ENCODE measurements around the gene FFAR3.

FFAR3 gene

DNA sequence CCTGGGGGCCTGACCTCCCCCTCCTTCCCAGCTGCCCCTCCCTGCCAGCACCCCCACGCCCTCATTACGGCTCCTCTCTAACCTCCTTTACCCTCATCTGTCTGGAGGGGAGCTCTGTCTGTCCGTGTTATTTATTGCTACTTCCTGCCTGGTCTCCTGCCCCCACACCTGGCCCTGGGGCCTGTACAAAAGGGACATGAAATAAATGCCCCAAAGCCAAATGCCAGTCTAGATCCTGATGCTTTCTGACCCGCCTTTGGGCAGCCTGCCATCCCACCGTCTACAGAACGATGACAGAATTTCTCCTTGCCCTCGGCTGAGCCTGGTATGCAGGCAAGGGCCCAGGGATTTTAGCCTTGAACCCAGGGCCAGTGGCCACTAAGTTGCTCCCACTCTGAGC lies 44.7 kb upstream of the FFAR3 start:
- H3K36me3 ChIP-seq (ENCODE audit: insufficient read depth, insufficient read length, low read length), result no peaks in the 10 kb centered on the region
- TF ChIP-seq ZNF274 (IDR thresholded peaks at IDR 0.05; ENCODE audit: low read depth, low read length) (no peak), SUZ12 (IDR thresholded peaks at IDR 0.05; ENCODE audit: extremely low read depth, insufficient read depth, insufficient read length) (no peak), YY1 (IDR thresholded peaks at IDR 0.05; ENCODE audit: insufficient read depth, insufficient read length) (no peak)
- H3K4me3 ChIP-seq (ENCODE audit: insufficient read length, low read depth), result no peak overlapping the region
- peaks cover 12% of the 10 kb centered on the region for H3K4me1 ChIP-seq (ENCODE audit: insufficient read depth, insufficient read length)
- DNase-seq (ENCODE audit: low read depth, low spot score), result no peak
- no peaks in the 10 kb centered on the region for H3K27me3 ChIP-seq (ENCODE audit: insufficient read depth, insufficient read length)
- no peak overlapping the region for H3K9ac ChIP-seq (ENCODE audit: insufficient read length, low read depth)
- H3K9me3 ChIP-seq (ENCODE audit: insufficient read depth, low read length), result no peaks in the 10 kb centered on the region

DNA sequence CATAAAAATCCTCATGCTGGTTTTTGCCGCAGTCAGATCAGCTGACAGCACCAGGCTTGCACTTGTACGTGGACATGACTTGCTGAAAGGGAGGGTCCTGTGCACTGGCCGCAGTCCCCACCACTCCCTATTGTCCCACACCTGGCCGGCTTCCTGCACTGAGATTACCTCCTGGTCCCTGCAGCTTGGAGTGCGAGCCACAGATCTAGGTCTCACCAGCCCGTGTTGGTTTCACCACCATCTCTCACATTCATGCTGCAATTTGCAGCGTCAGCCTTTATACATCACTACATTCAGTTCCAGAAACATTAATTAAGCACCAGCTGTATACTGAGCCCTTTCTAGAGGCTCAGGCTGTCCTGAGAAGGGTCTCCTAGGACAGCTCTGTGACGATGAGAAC lies 44.2 kb upstream of the FFAR3 start:
- no peak for DNase-seq (ENCODE audit: low read depth, low spot score)
- Histone ChIP-seq H3K9ac (ENCODE audit: insufficient read length, low read depth) (no peak overlapping the region), H3K9me3 (ENCODE audit: insufficient read depth, low read length) (no peaks in the 10 kb centered on the region), H3K36me3 (ENCODE audit: insufficient read depth, insufficient read length, low read length) (no peaks in the 10 kb centered on the region), H3K4me1 (ENCODE audit: insufficient read depth, insufficient read length) (peaks cover 13% of the 10 kb centered on the region), H3K27me3 (ENCODE audit: insufficient read depth, insufficient read length) (no peaks in the 10 kb centered on the region), H3K4me3 (ENCODE audit: insufficient read length, low read depth) (no peak overlapping the region)
- TF ChIP-seq SUZ12 (IDR thresholded peaks at IDR 0.05; ENCODE audit: extremely low read depth, insufficient read depth, insufficient read length) (no peak), YY1 (IDR thresholded peaks at IDR 0.05; ENCODE audit: insufficient read depth, insufficient read length) (no peak), ZNF274 (IDR thresholded peaks at IDR 0.05; ENCODE audit: low read depth, low read length) (no peak)

DNA sequence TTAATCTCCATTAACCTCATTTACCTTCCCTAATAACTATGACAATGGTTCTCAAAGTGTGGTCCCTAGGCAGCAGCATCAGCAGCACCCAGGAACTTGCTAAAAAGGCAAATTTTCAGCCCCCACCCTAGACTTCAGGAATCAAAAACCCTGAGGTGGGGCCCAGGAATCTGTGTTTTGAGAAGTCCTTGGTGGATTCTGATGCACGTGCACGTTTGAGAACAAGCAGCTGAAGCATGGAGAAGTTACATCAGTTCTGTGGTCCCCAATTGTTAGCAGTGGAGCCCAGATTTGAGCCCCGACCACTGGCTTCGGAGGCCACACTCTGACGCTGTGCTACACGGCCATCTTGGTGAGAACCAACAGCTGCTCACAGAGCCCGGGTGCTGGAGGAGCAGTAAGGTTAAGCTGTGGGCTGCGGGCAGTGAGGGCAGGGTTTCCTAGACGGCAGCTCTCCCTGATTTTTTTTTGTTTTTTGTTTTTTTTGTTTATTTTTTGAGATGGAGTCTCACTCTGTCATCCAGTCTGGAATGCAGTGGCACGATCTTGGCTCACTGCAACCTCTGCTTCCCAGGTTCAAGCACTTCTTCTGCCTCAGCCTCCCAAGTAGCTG lies 43.3 kb upstream of the FFAR3 start:
- TF ChIP-seq SUZ12 (IDR thresholded peaks at IDR 0.05; ENCODE audit: extremely low read depth, insufficient read depth, insufficient read length) (no peak), ZNF274 (IDR thresholded peaks at IDR 0.05; ENCODE audit: low read depth, low read length) (no peak), YY1 (IDR thresholded peaks at IDR 0.05; ENCODE audit: insufficient read depth, insufficient read length) (no peak)
- H3K9me3 ChIP-seq (ENCODE audit: insufficient read depth, low read length), result no peaks in the 10 kb centered on the region
- H3K4me3 ChIP-seq (ENCODE audit: insufficient read length, low read depth), result no peak overlapping the region
- H3K27me3 ChIP-seq (ENCODE audit: insufficient read depth, insufficient read length), result no peaks in the 10 kb centered on the region
- no peaks in the 10 kb centered on the region for H3K36me3 ChIP-seq (ENCODE audit: insufficient read depth, insufficient read length, low read length)
- DNase-seq (ENCODE audit: low read depth, low spot score), result no peak
- no peak overlapping the region for H3K9ac ChIP-seq (ENCODE audit: insufficient read length, low read depth)
- peaks cover 10% of the 10 kb centered on the region for H3K4me1 ChIP-seq (ENCODE audit: insufficient read depth, insufficient read length)

DNA sequence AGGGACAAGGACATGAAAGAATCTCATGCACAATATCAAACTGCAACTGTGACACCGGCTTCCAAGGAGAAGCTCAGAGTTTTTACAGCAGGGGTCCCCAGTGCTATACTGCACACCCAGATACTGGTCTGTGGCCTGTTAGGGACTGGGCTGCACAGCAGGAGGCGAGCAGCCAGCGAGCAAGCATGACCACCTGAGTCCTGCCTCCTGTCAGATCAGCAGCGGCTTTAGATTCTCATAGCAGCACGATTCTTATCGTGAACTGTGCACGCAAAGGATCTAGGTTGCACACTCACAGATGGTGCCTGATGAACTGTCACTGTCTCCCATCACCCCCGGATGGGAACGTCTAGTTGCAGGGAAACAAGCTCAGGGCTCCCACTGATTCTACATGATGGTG lies 42.4 kb upstream of the FFAR3 start:
- Histone ChIP-seq H3K27me3 (ENCODE audit: insufficient read depth, insufficient read length) (no peaks in the 10 kb centered on the region), H3K36me3 (ENCODE audit: insufficient read depth, insufficient read length, low read length) (no peaks in the 10 kb centered on the region), H3K9ac (ENCODE audit: insufficient read length, low read depth) (no peak overlapping the region), H3K9me3 (ENCODE audit: insufficient read depth, low read length) (no peaks in the 10 kb centered on the region), H3K4me3 (ENCODE audit: insufficient read length, low read depth) (no peak overlapping the region), H3K4me1 (ENCODE audit: insufficient read depth, insufficient read length) (peaks cover 9% of the 10 kb centered on the region)
- no peak for DNase-seq (ENCODE audit: low read depth, low spot score)
- no peak for TF ChIP-seq SUZ12 (IDR thresholded peaks at IDR 0.05; ENCODE audit: extremely low read depth, insufficient read depth, insufficient read length)
- TF ChIP-seq YY1 (IDR thresholded peaks at IDR 0.05; ENCODE audit: insufficient read depth, insufficient read length), result no peak
- TF ChIP-seq ZNF274 (IDR thresholded peaks at IDR 0.05; ENCODE audit: low read depth, low read length), result no peak

DNA sequence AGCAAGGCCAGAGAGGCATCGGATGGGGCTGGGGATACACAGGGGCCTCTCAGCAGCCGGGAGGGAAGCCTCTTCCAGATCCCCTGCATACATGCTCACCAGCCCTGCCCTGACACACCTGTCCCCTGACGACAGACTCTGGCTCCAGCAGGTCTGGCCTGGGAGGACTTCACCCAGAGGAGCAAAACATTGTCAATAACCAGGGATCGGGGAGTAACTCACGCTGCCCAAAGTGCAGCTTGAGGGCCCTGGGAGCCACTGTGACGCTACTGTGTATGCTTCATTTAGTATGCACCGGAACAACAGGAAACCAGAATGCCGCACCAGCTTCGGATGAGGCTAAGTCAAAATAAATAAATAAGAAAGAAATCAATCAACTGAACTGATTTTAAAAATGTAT lies 41.7 kb upstream of the FFAR3 start:
- H3K27me3 ChIP-seq (ENCODE audit: insufficient read depth, insufficient read length), result no peaks in the 10 kb centered on the region
- H3K9ac ChIP-seq (ENCODE audit: insufficient read length, low read depth), result no peak overlapping the region
- no peak overlapping the region for H3K4me3 ChIP-seq (ENCODE audit: insufficient read length, low read depth)
- no peaks in the 10 kb centered on the region for H3K9me3 ChIP-seq (ENCODE audit: insufficient read depth, low read length)
- peaks cover 9% of the 10 kb centered on the region for H3K4me1 ChIP-seq (ENCODE audit: insufficient read depth, insufficient read length)
- no peaks in the 10 kb centered on the region for H3K36me3 ChIP-seq (ENCODE audit: insufficient read depth, insufficient read length, low read length)
- DNase-seq (ENCODE audit: low read depth, low spot score), result no peak
- TF ChIP-seq YY1 (IDR thresholded peaks at IDR 0.05; ENCODE audit: insufficient read depth, insufficient read length) (no peak), SUZ12 (IDR thresholded peaks at IDR 0.05; ENCODE audit: extremely low read depth, insufficient read depth, insufficient read length) (no peak), ZNF274 (IDR thresholded peaks at IDR 0.05; ENCODE audit: low read depth, low read length) (no peak)

DNA sequence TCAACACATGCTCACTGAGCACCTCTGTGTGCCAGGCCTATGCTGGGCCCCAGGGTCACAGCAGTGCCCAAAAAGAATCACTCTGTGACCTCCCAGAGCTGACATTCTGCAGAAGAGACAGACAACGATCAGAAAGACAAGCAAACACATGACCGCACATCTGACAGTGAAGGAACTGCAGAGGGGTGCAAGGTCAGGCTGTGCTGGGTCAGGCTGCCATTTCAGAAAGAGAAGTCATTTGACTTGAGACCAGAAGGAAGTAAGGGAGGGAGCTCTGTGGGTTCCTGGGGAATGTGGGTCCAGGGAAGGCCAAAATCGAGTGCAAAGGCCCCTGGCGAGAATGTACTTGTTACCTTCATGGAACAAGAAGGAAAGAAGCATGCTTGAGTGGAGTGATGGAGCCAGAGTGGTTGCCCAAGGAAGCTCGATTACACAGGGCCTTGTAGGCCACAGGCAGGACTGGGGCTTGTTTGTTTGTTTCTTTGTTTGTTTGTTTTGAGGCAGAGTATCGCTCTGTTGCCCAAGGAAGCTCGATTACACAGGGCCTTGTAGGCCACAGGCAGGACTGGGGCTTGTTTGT lies 40.7 kb upstream of the FFAR3 start:
- H3K4me1 ChIP-seq (ENCODE audit: insufficient read depth, insufficient read length), result peaks cover 5% of the 10 kb centered on the region
- no peak overlapping the region for H3K9ac ChIP-seq (ENCODE audit: insufficient read length, low read depth)
- DNase-seq (ENCODE audit: low read depth, low spot score), result no peak
- no peaks in the 10 kb centered on the region for H3K36me3 ChIP-seq (ENCODE audit: insufficient read depth, insufficient read length, low read length)
- H3K4me3 ChIP-seq (ENCODE audit: insufficient read length, low read depth), result no peak overlapping the region
- H3K27me3 ChIP-seq (ENCODE audit: insufficient read depth, insufficient read length), result no peaks in the 10 kb centered on the region
- TF ChIP-seq ZNF274 (IDR thresholded peaks at IDR 0.05; ENCODE audit: low read depth, low read length) (no peak), SUZ12 (IDR thresholded peaks at IDR 0.05; ENCODE audit: extremely low read depth, insufficient read depth, insufficient read length) (no peak), YY1 (IDR thresholded peaks at IDR 0.05; ENCODE audit: insufficient read depth, insufficient read length) (no peak)
- H3K9me3 ChIP-seq (ENCODE audit: insufficient read depth, low read length), result peaks cover 8% of the 10 kb centered on the region; the same call in 1 of the 2 replicates

DNA sequence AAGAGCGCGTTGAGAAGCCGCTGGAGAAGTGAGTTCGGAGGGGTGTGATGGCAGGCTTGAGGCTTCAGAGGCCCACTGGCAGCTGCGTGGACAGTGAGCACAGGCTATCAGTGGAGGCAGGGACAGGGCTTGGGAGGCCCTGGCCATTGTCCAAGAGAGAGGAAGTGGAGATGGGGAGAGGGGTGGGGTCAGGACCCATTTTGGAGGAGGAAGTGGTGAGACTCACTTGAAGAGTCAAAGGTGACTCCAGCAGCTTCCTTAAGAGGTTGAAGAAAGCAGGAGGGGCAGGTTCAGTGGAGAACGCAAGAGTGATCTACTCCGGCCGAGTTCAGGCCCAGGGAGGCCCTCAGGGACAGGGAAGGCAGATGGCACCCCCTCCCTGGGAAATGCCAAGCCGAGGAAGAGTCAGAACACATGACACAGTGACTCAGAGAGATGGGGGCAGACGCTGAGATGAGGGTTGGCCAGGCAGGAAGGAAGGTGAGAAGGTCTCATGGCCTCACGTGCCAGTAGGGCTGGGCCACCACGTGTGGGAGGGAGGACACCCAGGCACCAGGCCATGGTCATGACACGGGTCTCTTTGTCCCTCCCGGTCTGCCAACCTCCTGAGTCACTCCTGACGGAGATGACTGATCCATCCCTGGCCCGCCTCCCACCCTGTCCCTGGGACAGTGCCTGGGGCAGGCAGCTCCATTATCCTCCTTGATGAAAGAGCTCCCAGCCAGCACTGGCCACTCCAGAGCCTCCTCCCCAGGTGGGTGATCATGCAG lies 39.4 kb upstream of the FFAR3 start:
- H3K36me3 ChIP-seq (ENCODE audit: insufficient read depth, insufficient read length, low read length), result no peaks in the 10 kb centered on the region

More for the DNA sequence above, 39.4 kb upstream of the FFAR3 start:
- Histone ChIP-seq H3K27me3 (ENCODE audit: insufficient read depth, insufficient read length) (no peaks in the 10 kb centered on the region), H3K4me1 (ENCODE audit: insufficient read depth, insufficient read length) (peaks cover 5% of the 10 kb centered on the region), H3K9ac (ENCODE audit: insufficient read length, low read depth) (no peak overlapping the region), H3K4me3 (ENCODE audit: insufficient read length, low read depth) (no peak overlapping the region), H3K9me3 (ENCODE audit: insufficient read depth, low read length) (peaks cover 8% of the 10 kb centered on the region; the same call in 1 of the 2 replicates)
- no peak for DNase-seq (ENCODE audit: low read depth, low spot score)
- TF ChIP-seq ZNF274 (IDR thresholded peaks at IDR 0.05; ENCODE audit: low read depth, low read length), result no peak
- TF ChIP-seq SUZ12 (IDR thresholded peaks at IDR 0.05; ENCODE audit: extremely low read depth, insufficient read depth, insufficient read length), result no peak
- no peak for TF ChIP-seq YY1 (IDR thresholded peaks at IDR 0.05; ENCODE audit: insufficient read depth, insufficient read length)
